ENCODE results near the gene TMEM151A.
A peak's percentile ranks its signal among the peaks of the same experiment; 100 is the strongest.

TMEM151A gene

GRCh38 chr11:66343176-66343575 lies 51.5 kb downstream of the TMEM151A start:
- Histone ChIP-seq H3K79me2 (ENCODE audit: insufficient read depth, low read length) (peaks cover 29% of the 10 kb centered on the region), H3K4me2 (ENCODE audit: low read depth, low read length, poor library complexity, severe bottlenecking) (peak overlapping the region; percentile 91), H2AFZ (ENCODE audit: low read length) (no peak overlapping the region), H3K9me2 (replicated peaks; ENCODE audit: low read depth, low read length) (no peaks in the 10 kb centered on the region), H3K36me3 (ENCODE audit: insufficient read depth, low read length) (peaks cover 6% of the 10 kb centered on the region; the same call in 1 of the 2 replicates), H3F3A (ENCODE audit: low read depth) (no peaks in the 10 kb centered on the region), H3K4me1 (ENCODE audit: insufficient read depth, low read length, poor library complexity, severe bottlenecking) (peaks cover 25% of the 10 kb centered on the region), H4K20me1 (ENCODE audit: insufficient read depth, low read length, poor library complexity, severe bottlenecking) (peaks cover 7% of the 10 kb centered on the region), H3K4me3 (ENCODE audit: low read length, poor library complexity, severe bottlenecking) (peak overlapping the region; percentile 83), H3K9ac (ENCODE audit: low read depth, low read length, poor library complexity, severe bottlenecking) (no peak overlapping the region), H3K9me3 (ENCODE audit: insufficient read depth, low read depth, low read length) (no peaks in the 10 kb centered on the region), H3K27me3 (ENCODE audit: insufficient read depth, low read length, poor library complexity, severe bottlenecking) (no peaks in the 10 kb centered on the region)
- TF ChIP-seq EZH2phosphoT487 (IDR thresholded peaks at IDR 0.05; ENCODE audit: borderline replicate concordance) (no peak), CTCF (conservative IDR thresholded peaks at IDR 0.05; ENCODE audit: low read length) (no peak)

GRCh38 chr11:66344550-66345315 lies 53.0 kb downstream of the TMEM151A start, which contains the start of gene BRMS1:
Gene BRMS1, minus strand, starts transcription at chr11:66345104. Its CDS starts 2,870 bp downstream, at chr11:66342234.
- H3K79me2 ChIP-seq (ENCODE audit: insufficient read depth, low read length): peaks cover 29% of the 10 kb centered on the region
- H2AFZ ChIP-seq (ENCODE audit: low read length): peak within 1 kb of the TSS; percentile 78
- peaks cover 28% of the 10 kb centered on the region for H3K4me1 ChIP-seq (ENCODE audit: insufficient read depth, low read length, poor library complexity, severe bottlenecking)
- H3K36me3 ChIP-seq (ENCODE audit: insufficient read depth, low read length): peaks cover 6% of the 10 kb centered on the region; the same call in 1 of the 2 replicates
- H4K20me1 ChIP-seq (ENCODE audit: insufficient read depth, low read length, poor library complexity, severe bottlenecking): peaks cover 7% of the 10 kb centered on the region
- no peaks in the 10 kb centered on the region for H3K9me2 ChIP-seq (replicated peaks; ENCODE audit: low read depth, low read length)
- H3K27me3 ChIP-seq (ENCODE audit: insufficient read depth, low read length, poor library complexity, severe bottlenecking): no peaks in the 10 kb centered on the region
- TF ChIP-seq CTCF (conservative IDR thresholded peaks at IDR 0.05; ENCODE audit: low read length): no peak
- H3K4me3 ChIP-seq (ENCODE audit: low read length, poor library complexity, severe bottlenecking): peak within 1 kb of the TSS; percentile 83
- H3K4me2 ChIP-seq (ENCODE audit: low read depth, low read length, poor library complexity, severe bottlenecking): peak within 1 kb of the TSS; percentile 91
- H3F3A ChIP-seq (ENCODE audit: low read depth): peaks cover 3% of the 10 kb centered on the region; the same call in 1 of the 2 replicates
- H3K9ac ChIP-seq (ENCODE audit: low read depth, low read length, poor library complexity, severe bottlenecking): peak within 1 kb of the TSS; percentile 84
- no peaks in the 10 kb centered on the region for H3K9me3 ChIP-seq (ENCODE audit: insufficient read depth, low read depth, low read length)

GRCh38 chr11:66345316-66345649 lies 53.6 kb downstream of the TMEM151A start:
- H3K4me3 ChIP-seq (ENCODE audit: low read length, poor library complexity, severe bottlenecking): peak overlapping the region; percentile 83
- H3K9ac ChIP-seq (ENCODE audit: low read depth, low read length, poor library complexity, severe bottlenecking): peak overlapping the region; percentile 84
- H2AFZ ChIP-seq (ENCODE audit: low read length): peak overlapping the region; percentile 78
- H3K36me3 ChIP-seq (ENCODE audit: insufficient read depth, low read length): peaks cover 4% of the 10 kb centered on the region; the same call in 1 of the 2 replicates
- peaks cover 28% of the 10 kb centered on the region for H3K4me1 ChIP-seq (ENCODE audit: insufficient read depth, low read length, poor library complexity, severe bottlenecking)
- H3K9me3 ChIP-seq (ENCODE audit: insufficient read depth, low read depth, low read length): no peaks in the 10 kb centered on the region
- peaks cover 7% of the 10 kb centered on the region for H4K20me1 ChIP-seq (ENCODE audit: insufficient read depth, low read length, poor library complexity, severe bottlenecking)
- no peak for TF ChIP-seq CTCF (conservative IDR thresholded peaks at IDR 0.05; ENCODE audit: low read length)
- no peak for TF ChIP-seq EZH2phosphoT487 (IDR thresholded peaks at IDR 0.05; ENCODE audit: borderline replicate concordance)
- peaks cover 29% of the 10 kb centered on the region for H3K79me2 ChIP-seq (ENCODE audit: insufficient read depth, low read length)
- H3K9me2 ChIP-seq (replicated peaks; ENCODE audit: low read depth, low read length): no peaks in the 10 kb centered on the region
- peaks cover 3% of the 10 kb centered on the region; the same call in 1 of the 2 replicates for H3F3A ChIP-seq (ENCODE audit: low read depth)
- no peaks in the 10 kb centered on the region for H3K27me3 ChIP-seq (ENCODE audit: insufficient read depth, low read length, poor library complexity, severe bottlenecking)
- peak overlapping the region; percentile 91 for H3K4me2 ChIP-seq (ENCODE audit: low read depth, low read length, poor library complexity, severe bottlenecking)
